ENCODE measurements around the gene FGFRL1.
"Not testable (repeated sequence)": the region's sequence is repeated elsewhere in the genome, so short reads cannot be mapped to it uniquely, and the experiment has no call there.

The FGFRL1 gene

DNA sequence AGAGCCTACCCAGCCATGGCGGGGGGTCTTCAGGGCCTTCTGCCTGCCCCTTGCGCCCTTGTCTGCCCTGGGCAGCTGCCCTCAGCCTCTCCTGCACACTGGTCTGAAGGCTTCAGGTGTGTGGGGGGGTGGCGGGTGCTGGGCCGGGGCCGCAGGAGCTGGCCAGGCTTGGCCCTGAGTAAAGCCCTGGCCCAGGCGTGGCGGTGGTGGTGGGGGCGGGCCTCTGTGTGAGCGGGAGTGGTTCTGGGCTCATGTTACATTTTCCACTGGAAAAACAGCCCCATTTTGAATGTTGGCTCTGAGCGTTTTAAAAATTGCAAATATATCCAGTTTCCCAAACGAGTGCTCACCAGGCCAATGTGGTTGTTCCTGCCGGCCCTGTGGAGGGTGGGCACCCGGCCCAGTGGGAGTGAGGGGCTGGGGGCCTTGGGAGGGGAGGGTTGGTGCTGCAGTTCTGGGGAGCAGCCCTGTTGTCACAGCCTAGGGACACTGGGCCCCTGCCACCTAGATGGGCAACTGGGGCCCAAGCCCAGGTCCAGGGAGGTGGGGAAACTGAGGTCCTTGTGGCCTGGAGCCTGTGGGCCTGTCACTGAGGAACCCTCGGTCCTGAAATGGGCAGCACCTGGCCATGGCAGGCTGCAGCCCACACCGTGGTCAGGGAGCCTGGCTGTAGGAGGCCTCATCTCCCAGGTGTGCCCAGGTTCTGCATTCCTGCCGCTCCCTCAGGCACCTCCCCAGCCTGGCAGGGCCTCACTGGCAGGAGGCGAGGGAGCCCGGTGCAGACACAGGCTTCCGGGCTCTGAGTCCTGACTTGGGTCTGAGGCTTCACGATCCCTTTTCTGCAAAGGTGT, 28.3 kb downstream of the FGFRL1 start:
- no peak for DNase-seq (ENCODE audit: low read depth in 3 of 3)

DNA sequence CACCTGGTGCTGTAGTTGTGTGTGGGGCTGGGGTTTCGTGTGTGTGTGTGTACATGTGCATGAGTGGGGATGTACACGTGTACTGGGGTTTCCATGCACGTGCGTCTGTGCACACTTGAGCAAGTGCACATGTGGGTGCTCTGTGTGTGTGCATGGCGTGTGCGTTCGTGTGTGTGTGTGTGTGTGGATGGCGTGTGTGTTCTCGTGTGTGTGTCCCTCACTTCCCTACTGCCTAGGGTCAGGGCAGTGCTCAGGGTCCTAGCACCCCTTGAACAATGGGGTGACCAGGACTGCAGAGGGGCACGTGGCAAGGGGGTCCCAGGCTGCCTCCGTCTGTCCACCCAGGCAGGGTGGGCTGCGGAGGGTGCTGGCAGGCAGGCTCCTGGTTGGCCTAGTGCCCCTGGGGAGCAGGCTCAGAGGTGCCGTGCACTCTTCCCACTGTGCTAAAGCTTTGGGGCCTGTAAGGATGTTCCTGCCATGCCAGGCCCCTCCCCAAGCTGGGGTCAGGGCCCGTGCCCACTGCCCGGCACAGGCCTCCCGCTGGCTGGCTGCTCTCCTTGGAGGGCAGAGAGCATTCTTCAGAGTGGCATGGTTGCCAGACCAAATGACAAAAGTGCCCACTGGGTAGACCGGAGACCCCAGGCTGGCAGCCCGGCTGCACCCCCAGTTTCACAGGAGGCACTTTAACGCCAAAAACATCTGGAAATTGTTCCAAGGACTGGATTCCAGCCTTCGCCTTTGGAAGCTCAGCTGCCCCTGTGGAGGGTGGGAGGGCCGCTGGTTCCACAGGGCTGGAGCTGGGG, 29.1 kb downstream of the FGFRL1 start:
- DNase-seq (ENCODE audit: low read depth in 3 of 3) = no peak

DNA sequence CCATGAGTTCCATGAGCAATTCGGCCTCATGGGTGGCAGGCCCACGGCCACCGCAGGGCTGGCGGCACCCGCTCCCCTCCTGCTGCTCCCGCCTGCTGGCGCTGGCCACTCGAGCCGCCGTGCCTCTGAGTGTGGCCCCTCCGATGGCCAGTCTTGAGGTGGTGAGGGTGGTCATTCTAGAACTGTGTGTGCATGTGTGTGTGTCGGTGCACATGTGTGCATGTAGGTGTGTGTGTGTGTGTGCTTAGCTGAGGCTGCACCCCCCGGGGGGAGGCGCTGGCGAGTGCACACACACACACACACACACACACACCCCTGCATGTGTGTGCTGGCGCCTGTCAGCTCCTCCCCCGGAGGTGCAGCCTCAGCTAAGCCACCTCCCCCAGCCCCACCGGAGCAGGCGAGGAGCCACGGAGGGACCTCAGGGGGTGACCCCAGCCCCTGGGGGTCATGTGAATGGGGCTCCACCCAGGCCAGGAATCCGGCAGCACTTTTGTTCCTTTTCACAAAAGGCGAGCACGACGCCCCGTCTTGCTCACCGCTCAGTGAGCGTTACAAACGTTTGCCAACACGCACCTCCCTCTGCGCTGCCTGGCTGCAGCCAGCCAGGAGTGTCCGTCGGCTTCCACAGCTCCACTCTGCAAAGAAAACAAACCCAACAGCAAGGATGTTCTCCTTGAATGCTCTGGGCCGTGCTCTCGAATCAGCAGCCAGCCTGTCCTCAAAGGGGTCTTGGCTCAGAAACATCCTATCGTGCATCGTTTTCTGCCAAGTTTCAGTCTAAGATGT, 29.9 kb downstream of the FGFRL1 start:
- DNase-seq (ENCODE audit: low read depth in 3 of 3) = no peak

DNA sequence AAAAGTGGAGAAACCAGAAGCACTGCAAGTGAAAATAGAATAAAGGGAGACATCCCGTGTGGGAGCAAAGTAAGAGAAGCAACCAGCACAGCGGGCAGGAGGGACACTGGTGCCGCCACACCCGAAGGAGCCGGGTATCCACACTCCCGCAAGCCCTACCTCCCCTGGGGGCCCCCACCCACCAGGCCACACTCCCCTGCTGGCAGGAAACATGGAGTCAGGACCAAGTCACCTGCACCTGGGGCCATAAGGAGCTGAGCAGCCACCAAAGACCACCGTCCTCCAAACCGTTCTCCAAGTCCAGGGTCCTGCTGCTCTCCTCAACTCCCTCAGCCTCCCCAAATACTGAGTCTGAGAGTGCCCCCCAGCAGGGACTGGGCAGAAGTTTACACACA, 30.5 kb downstream of the FGFRL1 start:
- no peak for DNase-seq (ENCODE audit: low read depth in 3 of 3)

DNA sequence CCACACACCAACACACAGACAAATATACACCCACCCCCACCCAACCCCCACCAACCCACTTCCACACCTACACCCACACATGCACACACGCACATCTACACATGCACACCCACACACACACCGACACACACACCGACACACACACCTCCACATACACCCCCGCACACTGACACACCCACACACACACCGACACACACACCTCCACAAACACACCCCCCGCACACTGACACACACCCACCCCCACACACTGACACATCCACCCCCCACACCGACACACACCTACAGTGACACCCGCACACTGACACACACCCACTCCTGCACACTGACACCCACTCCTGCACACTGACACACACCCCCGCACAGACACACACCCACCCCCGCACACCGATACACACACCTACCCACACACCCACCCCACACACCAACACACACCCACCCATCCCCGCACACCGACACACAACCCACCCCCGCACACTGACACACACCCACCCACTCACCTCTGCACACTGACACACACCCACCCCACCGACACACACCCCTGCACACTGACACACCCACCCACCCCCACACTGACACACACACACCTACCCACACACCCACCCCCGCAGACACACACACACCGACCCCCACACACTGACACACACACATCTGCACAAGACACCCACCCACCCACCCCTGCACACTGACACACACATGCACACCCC, 31.1 kb downstream of the FGFRL1 start:
- DNase-seq (ENCODE audit: low read depth in 3 of 3) = no peak

DNA sequence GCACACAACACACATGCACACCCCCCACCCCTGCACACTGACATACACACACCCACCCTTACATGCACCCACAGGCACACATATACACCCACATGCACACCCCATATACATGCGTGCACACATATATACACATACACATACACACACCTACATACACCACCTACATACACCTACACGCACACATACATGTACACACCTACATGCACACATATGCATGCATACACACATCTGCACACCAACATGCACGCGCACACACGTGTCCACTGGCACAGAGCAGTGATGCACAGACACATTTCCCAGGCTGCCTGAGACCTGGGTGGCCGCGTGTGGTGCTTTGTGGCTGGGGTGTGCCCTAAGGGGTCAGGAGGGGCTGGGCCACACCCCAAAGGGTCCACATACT, 31.7 kb downstream of the FGFRL1 start:
- DNase-seq (ENCODE audit: low read depth in 3 of 3) = no peak

DNA sequence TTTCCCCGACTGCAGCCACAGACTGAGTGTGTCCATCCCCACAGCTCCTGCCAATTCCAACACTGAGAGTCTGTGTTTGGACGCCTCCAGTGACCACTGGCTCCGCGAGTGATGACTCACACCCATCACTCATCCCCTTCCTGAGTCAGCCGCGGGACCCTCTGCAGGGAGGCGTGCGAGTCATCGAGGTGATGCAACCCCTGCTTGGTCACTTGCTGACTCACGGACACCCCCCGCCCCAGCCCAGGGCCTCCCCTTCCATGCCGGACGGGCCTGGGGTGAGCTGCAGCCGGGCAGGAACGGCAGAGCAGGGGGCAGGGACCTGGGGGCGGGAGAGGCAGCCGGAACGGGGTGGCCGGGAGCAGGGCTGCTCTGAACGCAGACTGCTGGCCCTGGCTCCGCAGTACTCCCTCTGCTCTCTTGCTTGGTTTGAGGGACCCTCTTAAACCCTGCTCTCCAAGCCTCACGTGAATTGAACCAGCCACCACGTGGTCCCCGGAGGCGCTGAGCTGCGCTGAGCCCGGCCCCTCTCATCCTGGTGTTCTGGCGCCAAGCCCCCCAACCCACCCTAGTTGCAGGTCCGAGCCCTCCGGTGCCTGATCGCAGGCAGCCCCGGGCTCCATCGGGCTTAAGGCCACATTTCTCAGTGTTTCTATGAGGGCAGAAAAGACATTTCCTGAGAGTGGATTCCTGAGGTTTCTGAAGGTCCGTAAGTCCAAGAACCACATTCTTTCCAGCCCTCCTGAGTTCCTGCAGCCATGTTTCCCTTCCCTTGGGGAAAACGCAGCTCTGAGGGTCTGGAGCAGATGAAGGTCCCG, 32.4 kb downstream of the FGFRL1 start:
- DNase-seq (ENCODE audit: low read depth in 3 of 3) = peak; percentile 14 to 31 (median 23)

DNA sequence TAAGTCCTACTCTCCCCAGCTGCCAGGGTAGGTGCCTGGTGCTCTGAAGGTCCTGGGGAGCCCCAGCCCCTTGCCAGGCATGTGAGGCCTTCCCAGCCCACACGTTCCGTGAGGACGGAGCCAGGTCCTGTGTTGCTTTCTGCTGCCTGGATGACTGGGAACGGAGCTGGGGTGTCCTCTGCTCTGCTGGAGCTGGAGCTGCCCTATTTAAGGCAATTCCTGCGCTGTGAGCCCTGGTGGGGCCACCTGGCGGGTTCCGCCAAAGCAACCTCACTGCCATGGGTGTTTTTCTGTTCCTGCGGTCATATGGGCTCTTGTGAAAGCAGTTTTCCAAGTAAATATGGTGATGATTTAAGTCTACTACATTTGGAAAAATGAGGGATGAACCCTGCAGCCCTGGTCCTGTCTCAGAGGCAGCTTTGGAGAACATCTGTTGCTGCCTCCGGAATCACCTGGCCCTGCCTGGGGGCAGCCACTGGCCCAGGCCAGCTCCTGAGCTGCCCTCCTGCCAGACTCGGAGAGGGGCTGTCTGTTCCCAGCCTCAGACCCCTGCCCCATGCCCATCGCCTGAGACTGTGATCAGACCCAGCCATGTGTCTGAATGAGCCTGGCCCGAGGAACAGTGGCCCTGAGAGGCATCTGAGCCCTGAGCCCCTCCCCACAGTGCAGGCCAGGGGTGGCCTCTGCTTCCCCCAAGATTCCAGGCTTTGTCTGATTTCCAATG, 33.2 kb downstream of the FGFRL1 start:
- no peak for DNase-seq (ENCODE audit: low read depth in 3 of 3)

DNA sequence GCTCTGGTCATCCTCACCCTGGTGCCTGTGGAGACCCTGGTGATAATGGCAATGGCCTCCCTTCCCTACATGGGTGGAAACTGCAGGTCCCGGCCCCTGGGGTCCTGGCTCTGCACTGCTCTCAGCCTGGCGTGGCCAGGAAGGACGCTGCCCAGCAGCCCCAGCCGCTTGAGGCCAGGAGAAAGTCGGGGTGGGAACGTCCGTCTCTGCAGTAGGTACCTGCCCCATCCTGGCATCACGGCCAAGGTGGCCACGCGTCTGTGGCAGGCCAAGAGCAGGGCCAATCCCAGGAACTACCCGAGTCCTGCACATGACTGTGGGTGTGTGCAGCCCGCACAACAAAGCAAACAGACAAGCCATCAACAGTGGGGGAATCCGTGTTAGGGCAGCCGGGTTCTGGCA, 33.8 kb downstream of the FGFRL1 start:
- DNase-seq (ENCODE audit: low read depth in 3 of 3) = no peak

DNA sequence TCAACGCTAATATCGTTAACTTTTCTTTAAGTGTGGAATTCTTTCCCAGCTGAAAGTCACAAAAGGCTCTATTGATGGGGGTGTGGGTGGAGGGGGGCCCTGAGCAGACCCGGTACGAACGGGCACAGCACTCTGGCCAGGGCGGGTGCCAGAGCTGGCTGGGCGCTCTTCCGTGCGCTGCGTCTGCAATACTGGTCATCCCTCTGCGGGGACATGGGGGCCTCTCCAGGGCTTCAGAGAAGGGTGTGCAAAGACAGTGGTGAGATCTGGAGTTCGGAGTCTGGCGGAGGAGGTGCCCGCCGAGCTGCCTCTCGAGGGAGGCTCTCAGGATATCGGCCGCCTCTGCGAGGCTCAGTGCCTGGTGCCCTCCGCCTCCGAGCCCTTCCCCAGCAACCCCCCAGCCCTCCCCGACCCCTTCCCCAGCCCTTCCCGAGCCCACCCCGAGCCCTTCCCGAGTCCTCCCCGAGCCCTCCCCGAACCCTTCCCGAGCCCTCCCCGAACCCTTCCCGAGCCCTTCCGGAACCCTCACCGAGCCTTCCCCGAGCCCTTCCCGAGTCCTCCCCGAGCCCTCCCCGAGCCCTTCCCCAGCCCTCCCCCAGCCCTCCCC, 34.3 kb downstream of the FGFRL1 start:
- no peak for DNase-seq (ENCODE audit: low read depth in 3 of 3)

DNA sequence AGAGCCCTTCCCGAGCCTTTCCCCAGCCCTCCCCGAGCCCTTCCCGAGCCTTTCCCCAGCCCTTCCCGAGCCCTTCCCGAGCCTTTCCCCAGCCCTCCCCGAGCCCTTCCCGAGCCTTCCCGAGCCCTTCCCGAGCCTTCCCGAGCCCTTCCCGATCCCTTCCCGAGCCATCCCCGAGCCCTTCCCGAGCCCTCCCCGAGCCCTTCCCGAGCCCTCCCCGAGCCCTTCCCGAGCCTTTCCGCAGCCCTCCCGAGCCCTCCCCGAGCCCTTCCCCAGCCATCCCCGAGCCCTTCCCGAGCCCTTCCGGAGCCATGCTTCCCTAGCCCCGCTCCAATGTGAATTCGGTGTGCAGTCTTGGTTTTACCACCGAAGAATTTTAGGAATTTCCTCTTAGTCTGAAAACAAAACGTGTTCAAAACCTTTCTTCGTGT, 35.2 kb downstream of the FGFRL1 start:
- DNase-seq (ENCODE audit: low read depth in 3 of 3) = not testable (repeated sequence)

DNA sequence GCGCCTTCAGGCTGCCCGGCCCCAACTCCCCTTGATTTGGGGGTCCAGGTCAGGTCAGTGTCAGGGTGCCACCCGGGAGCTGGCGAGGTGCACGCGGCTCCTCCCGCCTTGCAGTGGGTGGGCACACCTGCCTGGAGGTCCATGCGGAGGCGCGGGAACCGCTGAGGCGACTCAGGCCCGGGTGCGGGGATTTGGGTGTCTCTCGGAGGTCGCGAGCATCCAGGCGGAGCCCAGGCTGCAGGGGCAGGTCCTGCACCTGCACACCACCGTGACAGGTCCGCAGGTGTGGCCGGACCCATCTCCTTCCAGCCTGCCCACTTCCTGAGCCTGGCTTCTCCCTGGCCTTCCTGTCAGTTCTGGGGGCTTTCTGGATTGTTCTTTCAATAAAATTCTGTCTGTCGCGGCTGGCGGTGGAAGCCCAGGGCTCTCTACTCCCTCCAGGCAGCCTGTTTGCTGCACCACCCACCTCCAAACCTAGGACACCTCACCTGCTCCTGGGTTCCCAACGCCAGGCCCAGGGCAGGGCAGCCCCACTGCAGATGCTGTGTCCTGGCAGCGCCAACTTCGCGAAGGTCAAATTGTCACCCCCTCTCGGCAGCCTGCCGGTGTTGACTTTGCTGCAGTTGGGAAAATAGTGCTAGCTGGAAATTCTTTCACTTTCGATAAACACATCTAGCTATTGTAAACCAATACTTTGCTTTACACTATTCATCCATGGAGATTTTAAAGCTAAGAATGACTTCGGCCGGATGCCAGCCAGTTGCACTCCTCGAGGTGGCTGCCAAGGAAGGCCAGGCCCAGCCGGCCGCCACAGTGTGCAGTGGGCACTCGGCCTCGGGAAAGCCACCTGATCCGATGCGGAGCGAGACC, 35.9 kb downstream of the FGFRL1 start:
- DNase-seq (ENCODE audit: low read depth in 3 of 3) = no peak

DNA sequence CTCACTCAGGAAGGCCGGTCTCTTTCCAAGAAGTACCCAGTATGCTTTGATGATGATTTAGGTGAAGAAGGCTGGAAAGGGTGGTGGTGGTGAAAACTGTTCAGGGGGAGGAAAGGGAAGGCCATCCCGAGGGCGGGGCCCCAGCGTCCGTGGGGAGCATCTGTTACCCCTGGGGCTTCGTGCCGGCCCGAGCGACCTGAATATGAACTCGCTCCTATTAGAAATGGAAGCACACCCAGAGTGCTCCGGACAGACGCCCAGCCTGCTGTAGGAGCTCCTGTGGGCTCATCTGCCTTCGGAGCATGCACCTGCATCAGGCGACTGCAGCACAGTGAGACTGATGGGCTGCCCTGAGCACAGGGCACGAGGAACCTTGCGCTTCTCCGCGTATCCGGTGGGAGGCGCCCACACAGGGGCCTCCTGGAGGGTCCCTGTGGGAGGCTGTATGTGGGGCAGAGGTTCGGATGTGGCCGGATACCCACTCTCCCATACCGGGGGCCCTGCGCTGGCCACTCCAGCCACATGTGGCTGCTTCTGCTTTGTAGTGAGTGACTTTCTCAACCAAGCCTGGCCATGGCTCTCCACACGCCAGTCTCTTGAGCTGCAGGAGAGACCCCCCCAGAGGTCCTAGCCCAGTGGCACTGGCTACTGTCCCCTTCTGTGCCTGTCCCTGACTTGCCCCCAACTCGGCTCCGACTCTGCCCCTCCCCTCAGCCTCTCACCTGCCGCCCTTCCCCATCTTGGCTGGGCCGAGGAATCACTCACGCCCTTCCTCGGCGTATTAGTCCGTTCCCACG, 36.7 kb downstream of the FGFRL1 start:
- DNase-seq (ENCODE audit: low read depth in 3 of 3) = no peak

DNA sequence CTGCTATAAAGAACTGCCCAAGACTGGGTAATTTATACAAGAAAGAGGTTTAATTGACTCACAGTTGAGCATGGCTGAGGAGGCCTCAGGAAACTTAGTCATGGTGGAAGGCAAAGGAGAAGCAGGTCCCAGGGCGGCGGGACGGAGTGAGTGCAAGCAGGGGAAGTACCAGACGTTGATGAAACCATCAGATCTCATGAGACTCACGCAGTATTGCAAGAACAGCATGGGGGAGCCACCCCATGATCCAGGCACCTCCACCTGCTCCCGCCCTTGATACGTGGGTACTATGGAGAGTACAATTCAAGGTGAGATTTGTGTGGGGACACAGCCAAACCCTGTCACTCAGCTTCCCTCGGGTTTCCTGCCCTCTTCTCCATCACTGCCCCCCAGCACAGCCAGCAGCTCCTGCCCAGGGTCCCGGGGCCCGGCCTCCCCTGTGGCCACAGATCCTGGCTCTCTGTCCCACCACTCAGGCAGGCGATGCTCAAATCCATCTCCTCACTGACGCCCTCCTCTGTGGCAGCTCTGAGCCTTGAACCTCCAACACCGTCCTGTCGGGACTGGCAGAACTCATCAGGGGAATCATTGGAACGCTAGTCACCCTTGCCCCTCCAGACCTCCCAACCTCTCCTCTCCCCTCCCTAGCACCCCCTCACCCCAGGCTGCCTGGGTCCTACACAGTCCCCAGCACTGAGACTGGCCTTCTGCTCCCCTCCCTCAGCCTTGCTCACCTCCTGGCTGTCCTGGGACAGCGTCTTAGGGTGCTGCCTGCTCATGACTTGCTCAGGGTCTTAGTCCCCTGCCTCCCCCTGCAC, 37.6 kb downstream of the FGFRL1 start:
- peak in 1 of 3 donors; percentile 50 for DNase-seq (ENCODE audit: low read depth in 3 of 3)

DNA sequence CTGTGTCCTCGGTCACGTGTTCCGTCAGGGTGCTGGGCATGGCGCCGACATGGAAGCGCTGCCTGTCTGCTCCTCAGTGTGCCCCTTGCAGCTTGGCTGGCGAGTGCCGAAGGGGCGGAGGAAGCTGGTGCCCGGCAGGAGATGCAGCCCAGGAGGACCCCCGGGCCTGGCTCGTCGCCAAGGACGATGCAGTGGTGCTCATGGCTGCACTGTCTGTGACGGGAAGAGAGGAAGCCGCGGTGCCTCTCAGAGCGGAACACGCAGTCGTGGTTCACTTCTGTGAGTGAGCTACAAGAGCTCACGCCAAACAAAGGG, 38.1 kb downstream of the FGFRL1 start:
- DNase-seq (ENCODE audit: low read depth in 3 of 3) = no peak

DNA sequence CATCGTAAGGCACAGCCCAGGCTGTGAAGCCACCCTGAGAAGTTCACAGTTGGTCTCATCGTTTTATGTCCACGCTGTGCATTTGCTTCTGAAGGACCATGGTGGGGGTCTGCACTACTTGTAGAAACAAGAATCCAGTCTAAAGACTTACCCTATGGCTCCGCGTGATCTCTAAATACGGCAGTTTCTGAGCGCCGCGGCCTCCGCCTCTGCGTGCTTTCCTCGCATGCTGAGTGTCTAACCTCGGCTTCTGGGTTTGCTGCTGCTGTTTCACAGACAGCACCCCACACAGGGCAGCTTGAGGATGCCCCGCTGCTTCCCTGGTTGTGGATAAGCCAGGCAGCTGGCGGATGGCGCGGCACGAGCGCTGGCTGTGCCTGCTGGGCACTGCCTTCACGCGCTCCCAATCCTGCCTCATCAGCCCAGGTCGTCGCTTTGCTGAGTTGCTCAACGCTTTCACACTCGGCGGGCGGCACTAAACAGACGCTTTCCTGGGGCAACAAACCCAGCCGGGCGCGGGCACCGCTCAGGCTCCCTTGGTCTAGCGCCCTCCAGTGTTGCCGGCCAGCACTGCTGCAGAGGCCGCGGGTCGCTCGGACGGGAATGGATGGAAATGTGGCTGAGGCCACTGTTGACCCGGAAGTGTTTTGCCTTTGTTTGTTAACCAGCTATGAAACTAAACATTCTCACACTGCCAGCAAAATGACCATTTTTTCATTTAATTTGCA, 39.2 kb downstream of the FGFRL1 start:
- no peak for DNase-seq (ENCODE audit: low read depth in 3 of 3)
